NCI-H446 treated with DMSO at 0.1 percent for 48 hours (cell line): ENCODE measurements around the gene SLC6A13.
"Not testable (repeated sequence)": the region's sequence is repeated elsewhere in the genome, so short reads cannot be mapped to it uniquely, and the experiment has no call there.

Experiments
- DNase-seq: peaks from one replicate; lab custom pipeline; 2025; lab: John Stamatoyannopoulos, UW

Gene SLC6A13

GRCh38 chr12:264269-264668 is 1.6 kb upstream of the SLC6A13 start:
- DNase-seq = no peak

- no peak for DNase-seq
These were observed 938 bp upstream of the SLC6A13 start for GRCh38 chr12:263574-263973.

- no peak for DNase-seq
These were observed 523 bp downstream of the SLC6A13 start for GRCh38 chr12:262113-262512.

- no peak for DNase-seq
These were observed 4.9 kb downstream of the SLC6A13 start for GRCh38 chr12:257521-258321.

GRCh38 chr12:256958-257357 is 5.7 kb downstream of the SLC6A13 start:
- DNase-seq = no peak

- DNase-seq = no peak
These were observed 6.4 kb downstream of the SLC6A13 start for GRCh38 chr12:256225-256624.

- DNase-seq = no peak
These were observed 7.7 kb downstream of the SLC6A13 start for GRCh38 chr12:254912-255311.

GRCh38 chr12:254039-254438 is 8.6 kb downstream of the SLC6A13 start:
- no peak for DNase-seq

GRCh38 chr12:253116-253831 is 9.4 kb downstream of the SLC6A13 start:
- no peak for DNase-seq

GRCh38 chr12:252636-253035 is 10.0 kb downstream of the SLC6A13 start:
- no peak for DNase-seq

GRCh38 chr12:247271-247670 is 15.4 kb downstream of the SLC6A13 start:
- no peak for DNase-seq

GRCh38 chr12:243381-243780 is 19.3 kb downstream of the SLC6A13 start:
- DNase-seq = no peak

GRCh38 chr12:242496-242895 is 20.1 kb downstream of the SLC6A13 start:
- no peak for DNase-seq

GRCh38 chr12:241266-241665 is 21.4 kb downstream of the SLC6A13 start:
- DNase-seq = no peak

GRCh38 chr12:240566-240965 is 22.1 kb downstream of the SLC6A13 start:
- no peak for DNase-seq

- no peak for DNase-seq
These were observed 23.8 kb downstream of the SLC6A13 start for GRCh38 chr12:238736-239398.

- DNase-seq = no peak
These were observed 24.5 kb downstream of the SLC6A13 start for GRCh38 chr12:238116-238515.

GRCh38 chr12:237026-237815 is 25.4 kb downstream of the SLC6A13 start:
- DNase-seq = no peak

GRCh38 chr12:236445-236844 is 26.2 kb downstream of the SLC6A13 start:
- DNase-seq = no peak

GRCh38 chr12:235967-236366 is 26.7 kb downstream of the SLC6A13 start:
- DNase-seq = not testable (repeated sequence)

GRCh38 chr12:234891-235415 is 27.7 kb downstream of the SLC6A13 start:
- no peak for DNase-seq

- no peak for DNase-seq
These were observed 28.6 kb downstream of the SLC6A13 start for GRCh38 chr12:234019-234418.
